Smooth muscle cell (in vitro differentiated cells): Measurements from ENCODE around the gene LEP. TPM values are rescaled to one million over a fixed set of nuclear protein-coding genes. Genes with fewer than 3 reads are reported as not detected.

Experiments used
- DNase-seq: peaks from one replicate; lab custom pipeline; 2025; ENCODE audit not compliant: unreplicated experiment; lab: John Stamatoyannopoulos, UW
- H2AFZ ChIP-seq: fragments of 200-600 bp; sonication (generic); 2 replicates; pipeline ENCODE4 v1.6.0; 2016; ENCODE audit warnings: antibody characterized with exemption, low read depth, mild to moderate bottlenecking
- H3F3A ChIP-seq: fragments of 200-600 bp; sonication (generic); 2 replicates; pipeline ENCODE4 v1.6.0; 2017; ENCODE audit warnings: antibody characterized with exemption, low read depth
- H3K27ac ChIP-seq: fragments of 200-600 bp; sonication (generic); 2 replicates; pipeline ENCODE4 v1.5.1; 2016; ENCODE audit warnings: low read depth, mild to moderate bottlenecking
- H3K27me3 ChIP-seq: fragments of 200-600 bp; sonication (generic); 2 replicates; pipeline ENCODE4 v1.6.1; 2016; ENCODE audit warnings: low read depth, mild to moderate bottlenecking
- H3K36me3 ChIP-seq: fragments of 200-600 bp; sonication (generic); 2 replicates; pipeline ENCODE4 v1.5.1; 2016; ENCODE audit warnings: low read depth
- H3K4me1 ChIP-seq: fragments of 200-600 bp; sonication (generic); 2 replicates; pipeline ENCODE4 v1.5.1; 2016; ENCODE audit warnings: low read depth
- H3K4me2 ChIP-seq: fragments of 200-600 bp; sonication (generic); 2 replicates; pipeline ENCODE4 v1.6.0; 2016; ENCODE audit warnings: mild to moderate bottlenecking
- H3K4me3 ChIP-seq: fragments of 200-600 bp; sonication (generic); 2 replicates; pipeline ENCODE4 v1.5.1; 2016; ENCODE audit warnings: mild to moderate bottlenecking
- H3K79me2 ChIP-seq: fragments of 200-600 bp; sonication (generic); 2 replicates; pipeline ENCODE4 v1.6.0; 2016; ENCODE audit warnings: low read depth, mild to moderate bottlenecking
- H3K9ac ChIP-seq: fragments of 200-600 bp; sonication (generic); 2 replicates; pipeline ENCODE4 v1.6.0; 2016; ENCODE audit warnings: low read depth
- H3K9me3 ChIP-seq: fragments of 200-600 bp; sonication (generic); replicated peaks from 2 replicates; pipeline ENCODE4 v1.5.1; 2016; ENCODE audit warnings: low read depth
- H4K20me1 ChIP-seq: fragments of 200-600 bp; sonication (generic); 2 replicates; pipeline ENCODE4 v1.6.0; 2016; ENCODE audit warnings: low read depth
- WGBS: methylation state at CpG from one replicate; pipeline ENCODE4 v1.1.7; 2016; ENCODE audit warnings: low lambda C conversion rate; 5-methylcytosine and 5-hydroxymethylcytosine counted together
- polyA plus RNA-seq: library from polyadenylated mRNA; unstranded; fragments of >200 nt; fragmentation: Nextera tagmentation; extraction: Ambion mirVana; gene quantifications from 2 replicates; pipeline ENCODE4 v1.2.1, GENCODE V29; 2016
- total RNA-seq: library from RNA; depleted of rRNA; stranded (reverse); fragments of >200 nt; gene quantifications from 2 replicates; pipeline ENCODE4 v1.2.3, GENCODE V29; 2014
- TF ChIP-seq, protein P1 (sequence below): fragments of 200-600 bp; sonication (generic); IDR thresholded peaks from 2 replicates; pipeline ENCODE4 v1.5.1; 2017; ENCODE audit warnings: borderline replicate concordance, mild to moderate bottlenecking, antibody characterized with exemption; ENCODE audit not compliant: insufficient read depth, poor library complexity, severe bottlenecking

The LEP gene
- total and polyA plus RNA-seq, 2 experiments from 2014 or later, result not detected

DNA sequence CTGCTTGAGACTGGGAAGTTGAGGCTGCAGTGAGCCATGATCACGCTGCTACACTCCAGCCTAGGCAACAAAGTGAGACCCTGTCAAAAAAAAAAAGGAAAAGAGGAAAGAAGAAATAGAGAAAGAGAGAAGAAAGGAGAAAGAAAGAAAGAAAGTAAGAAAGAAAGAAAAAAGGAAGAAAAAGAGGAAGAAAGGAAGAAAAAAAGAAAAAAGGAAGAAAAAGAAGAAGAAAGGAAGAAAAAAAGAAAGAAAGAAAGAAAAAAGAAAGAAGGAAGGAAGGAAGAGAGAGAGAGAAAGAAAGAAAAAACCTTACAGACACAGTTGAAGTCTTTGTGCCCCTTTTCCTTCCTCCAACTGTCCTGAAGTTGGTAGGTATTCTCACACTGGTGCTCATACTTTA, 26.6 kb upstream of the LEP start:
- no peak overlapping the region for H3K27ac ChIP-seq
- no peaks in the 10 kb centered on the region for H3K9me3 ChIP-seq
- H3K9ac ChIP-seq, result no peak overlapping the region
- no peaks in the 10 kb centered on the region for H3F3A ChIP-seq
- TF ChIP-seq, protein P1, sequence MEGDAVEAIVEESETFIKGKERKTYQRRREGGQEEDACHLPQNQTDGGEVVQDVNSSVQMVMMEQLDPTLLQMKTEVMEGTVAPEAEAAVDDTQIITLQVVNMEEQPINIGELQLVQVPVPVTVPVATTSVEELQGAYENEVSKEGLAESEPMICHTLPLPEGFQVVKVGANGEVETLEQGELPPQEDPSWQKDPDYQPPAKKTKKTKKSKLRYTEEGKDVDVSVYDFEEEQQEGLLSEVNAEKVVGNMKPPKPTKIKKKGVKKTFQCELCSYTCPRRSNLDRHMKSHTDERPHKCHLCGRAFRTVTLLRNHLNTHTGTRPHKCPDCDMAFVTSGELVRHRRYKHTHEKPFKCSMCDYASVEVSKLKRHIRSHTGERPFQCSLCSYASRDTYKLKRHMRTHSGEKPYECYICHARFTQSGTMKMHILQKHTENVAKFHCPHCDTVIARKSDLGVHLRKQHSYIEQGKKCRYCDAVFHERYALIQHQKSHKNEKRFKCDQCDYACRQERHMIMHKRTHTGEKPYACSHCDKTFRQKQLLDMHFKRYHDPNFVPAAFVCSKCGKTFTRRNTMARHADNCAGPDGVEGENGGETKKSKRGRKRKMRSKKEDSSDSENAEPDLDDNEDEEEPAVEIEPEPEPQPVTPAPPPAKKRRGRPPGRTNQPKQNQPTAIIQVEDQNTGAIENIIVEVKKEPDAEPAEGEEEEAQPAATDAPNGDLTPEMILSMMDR, result no peak
- 100% methylated on average over 1 of the region's 1 CpG for whole genome bisulfite sequencing
- H3K36me3 ChIP-seq, result no peaks in the 10 kb centered on the region
- no peak overlapping the region for H2AFZ ChIP-seq
- no peaks in the 10 kb centered on the region for H4K20me1 ChIP-seq
- no peaks in the 10 kb centered on the region for H3K79me2 ChIP-seq
- H3K4me3 ChIP-seq, result no peak overlapping the region
- no peak overlapping the region for H3K4me2 ChIP-seq
- H3K4me1 ChIP-seq, result peaks cover 10% of the 10 kb centered on the region
- DNase-seq, result no peak
- H3K27me3 ChIP-seq, result peaks cover 18% of the 10 kb centered on the region

DNA sequence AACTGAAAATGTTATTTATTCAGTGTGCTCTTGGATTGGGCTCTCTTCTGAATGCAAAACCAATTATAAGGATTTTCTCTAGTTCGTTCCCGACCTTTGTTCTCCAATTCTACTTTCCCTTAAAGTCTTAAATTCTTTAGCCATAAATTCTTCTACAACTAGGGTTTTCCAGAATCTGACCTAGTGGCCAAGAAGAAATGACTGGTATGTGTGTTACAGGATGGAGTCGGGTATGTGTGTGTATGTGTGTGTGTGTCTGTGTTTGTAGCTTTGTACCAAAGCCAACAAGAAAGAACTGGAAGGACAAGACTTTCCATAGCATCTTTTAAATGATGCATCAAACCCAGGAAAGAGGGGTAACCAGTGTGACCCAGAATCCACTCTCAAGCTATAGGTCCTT, 25.8 kb upstream of the LEP start:
- no peak overlapping the region for H3K27ac ChIP-seq
- no peaks in the 10 kb centered on the region for H3K9me3 ChIP-seq
- TF ChIP-seq, protein P1, result no peak
- peaks cover 10% of the 10 kb centered on the region for H3K4me1 ChIP-seq
- H4K20me1 ChIP-seq, result no peaks in the 10 kb centered on the region
- H3K4me3 ChIP-seq, result no peak overlapping the region
- H3K9ac ChIP-seq, result no peak overlapping the region
- H2AFZ ChIP-seq, result no peak overlapping the region
- H3F3A ChIP-seq, result no peaks in the 10 kb centered on the region
- no peak overlapping the region for H3K4me2 ChIP-seq
- no peaks in the 10 kb centered on the region for H3K36me3 ChIP-seq
- 47% methylated on average over 3 of the region's 3 CpGs for WGBS
- DNase-seq, result no peak
- peaks cover 26% of the 10 kb centered on the region for H3K27me3 ChIP-seq
- H3K79me2 ChIP-seq, result no peaks in the 10 kb centered on the region

DNA sequence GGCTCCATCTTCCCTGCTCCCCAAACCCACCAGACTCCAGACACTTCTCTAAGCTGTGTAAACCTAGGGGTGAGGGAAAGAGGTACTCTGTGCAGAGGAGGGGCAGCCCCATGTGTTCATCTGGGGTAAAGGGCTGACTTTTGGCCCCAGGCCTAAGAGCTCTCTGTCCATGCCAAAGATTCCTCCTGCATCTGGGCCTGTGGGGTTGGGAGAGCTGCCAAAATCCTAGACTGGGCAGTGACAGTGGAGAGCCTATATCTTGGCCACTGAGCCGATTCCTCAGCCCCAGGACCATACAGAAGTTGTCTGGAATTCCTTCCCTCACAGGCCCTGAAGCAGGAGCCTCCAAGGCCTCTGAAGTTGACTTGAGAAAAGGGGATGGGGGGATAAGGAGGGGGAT, 25.3 kb upstream of the LEP start:
- WGBS, result 82% methylated on average over 1 of the region's 1 CpG
- no peak overlapping the region for H3K4me2 ChIP-seq
- no peak for DNase-seq
- no peaks in the 10 kb centered on the region for H3K79me2 ChIP-seq
- H3K27ac ChIP-seq, result no peak overlapping the region
- no peaks in the 10 kb centered on the region for H3K36me3 ChIP-seq
- H3K9ac ChIP-seq, result no peak overlapping the region
- H4K20me1 ChIP-seq, result no peaks in the 10 kb centered on the region
- H3F3A ChIP-seq, result no peaks in the 10 kb centered on the region
- H2AFZ ChIP-seq, result no peak overlapping the region
- H3K4me1 ChIP-seq, result peaks cover 10% of the 10 kb centered on the region
- peaks cover 28% of the 10 kb centered on the region for H3K27me3 ChIP-seq
- no peaks in the 10 kb centered on the region for H3K9me3 ChIP-seq
- H3K4me3 ChIP-seq, result no peak overlapping the region
- TF ChIP-seq, protein P1, result no peak

DNA sequence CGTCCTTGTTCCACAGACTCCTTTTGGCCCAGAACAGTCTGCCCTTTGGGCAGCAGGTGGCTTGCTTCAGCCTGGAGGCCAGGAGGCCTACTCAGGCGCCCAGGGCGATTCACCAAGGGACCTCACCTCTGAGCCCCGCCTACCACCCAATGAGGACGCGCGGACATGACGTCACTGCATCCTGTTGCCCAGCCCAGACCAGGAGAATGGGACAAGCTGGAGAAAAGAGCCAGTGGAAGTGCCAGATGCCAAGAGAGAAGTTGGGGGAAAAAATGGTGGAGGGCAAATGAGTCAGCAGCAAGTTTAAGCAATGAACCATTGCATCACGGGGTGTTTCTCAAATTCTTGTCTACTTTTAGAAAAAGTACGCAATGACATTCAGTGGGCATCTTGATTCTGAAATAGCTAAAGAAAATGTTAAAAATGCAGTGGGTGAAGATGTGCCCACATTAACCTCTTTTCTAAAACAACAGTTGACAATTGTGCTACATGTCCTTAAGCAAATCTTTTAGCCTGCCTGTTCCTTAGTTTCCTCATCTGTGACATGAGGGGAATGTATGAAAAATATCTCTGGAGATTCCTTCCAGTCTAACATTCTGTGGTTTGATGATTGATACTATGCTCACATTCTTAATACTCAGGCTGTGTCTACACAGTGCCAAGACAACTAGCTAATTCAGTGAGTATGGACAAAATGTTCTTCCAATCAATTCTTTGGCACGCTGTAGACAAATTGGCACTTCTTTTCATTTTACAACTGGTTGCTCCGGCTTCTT, 23.9 kb upstream of the LEP start:
- peaks cover 25% of the 10 kb centered on the region for H3K27me3 ChIP-seq
- H3K9me3 ChIP-seq, result no peaks in the 10 kb centered on the region
- H3K4me2 ChIP-seq, result no peak overlapping the region
- no peaks in the 10 kb centered on the region for H3K79me2 ChIP-seq
- TF ChIP-seq, protein P1, result no peak
- no peak overlapping the region for H2AFZ ChIP-seq
- H3K4me1 ChIP-seq, result peaks cover under 1% of the 10 kb centered on the region
- no peak overlapping the region for H3K9ac ChIP-seq
- 84% methylated on average over 12 of the region's 12 CpGs for WGBS
- no peak overlapping the region for H3K4me3 ChIP-seq
- H3F3A ChIP-seq, result no peaks in the 10 kb centered on the region
- no peak overlapping the region for H3K27ac ChIP-seq
- H4K20me1 ChIP-seq, result no peaks in the 10 kb centered on the region
- no peaks in the 10 kb centered on the region for H3K36me3 ChIP-seq
- no peak for DNase-seq
